ENCODE measurements around the gene GARIN5B. TPM values are rescaled to one million over a fixed set of nuclear protein-coding genes. Genes with fewer than 3 reads are reported as not detected.
"Not testable (repeated sequence)": the region's sequence is repeated elsewhere in the genome, so short reads cannot be mapped to it uniquely, and the experiment has no call there.

The GARIN5B gene
- not detected in 3 replicates for total RNA-seq
- long read RNA-seq: 0 reads

DNA sequence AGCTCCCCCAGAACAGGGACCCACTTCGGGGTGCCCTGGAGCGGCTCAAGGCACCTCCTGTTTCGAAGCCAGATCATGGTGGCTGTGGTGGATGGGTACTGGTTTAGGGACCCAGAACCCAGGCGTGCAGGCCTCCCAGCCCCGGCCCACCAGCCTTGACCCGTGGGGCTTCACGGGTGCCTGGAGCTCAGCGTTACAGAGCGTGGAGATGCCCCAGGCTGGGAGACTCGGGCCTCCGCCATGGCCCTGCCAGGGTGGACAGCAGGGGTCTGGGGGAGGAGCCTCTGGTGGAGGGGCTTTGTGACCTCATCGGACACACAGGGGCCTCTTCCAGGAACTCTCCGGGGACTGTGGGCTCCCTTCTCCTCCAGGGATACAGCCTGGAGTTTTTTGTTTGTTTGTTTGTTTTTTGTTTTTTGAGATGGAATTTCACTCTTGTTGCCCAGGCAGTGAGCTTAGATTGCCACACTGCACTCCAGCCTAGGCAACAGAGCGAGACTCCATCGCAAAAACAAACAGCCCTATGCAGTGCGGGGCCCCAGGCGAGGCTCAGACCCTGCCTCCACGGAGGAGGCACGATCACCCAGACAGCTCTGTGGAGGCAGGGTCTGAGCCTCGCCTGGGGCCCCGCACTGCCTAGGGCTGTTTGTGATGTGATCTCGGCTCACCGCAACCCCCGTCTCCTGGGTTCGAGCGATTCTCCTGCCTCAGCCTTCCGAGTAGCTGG is at the start of gene GARIN5B:
TSS of gene GARIN5B (minus strand) at position 271 of the 727 bp plus-strand sequence. CDS start at position 77, 194 bp downstream.
- no peaks in the 10 kb centered on the region for H3K9me3 Mint-ChIP-seq (ENCODE audit: low read depth)
- no peak for TF ChIP-seq CTCF (IDR thresholded peaks at IDR 0.05)
- H3K36me3 Mint-ChIP-seq (ENCODE audit: low read depth): no peaks in the 10 kb centered on the region
- no peak within 1 kb of the TSS for H3K4me3 Mint-ChIP-seq (ENCODE audit: unreplicated experiment)
- DNase-seq (ENCODE audit: low spot score): no peak
- H3K4me1 Mint-ChIP-seq (ENCODE audit: low read depth): peaks cover 12% of the 10 kb centered on the region
- no peak within 1 kb of the TSS for H3K27ac Mint-ChIP-seq (ENCODE audit: unreplicated experiment)
- H3K27me3 Mint-ChIP-seq (ENCODE audit: low read depth): no peaks in the 10 kb centered on the region

DNA sequence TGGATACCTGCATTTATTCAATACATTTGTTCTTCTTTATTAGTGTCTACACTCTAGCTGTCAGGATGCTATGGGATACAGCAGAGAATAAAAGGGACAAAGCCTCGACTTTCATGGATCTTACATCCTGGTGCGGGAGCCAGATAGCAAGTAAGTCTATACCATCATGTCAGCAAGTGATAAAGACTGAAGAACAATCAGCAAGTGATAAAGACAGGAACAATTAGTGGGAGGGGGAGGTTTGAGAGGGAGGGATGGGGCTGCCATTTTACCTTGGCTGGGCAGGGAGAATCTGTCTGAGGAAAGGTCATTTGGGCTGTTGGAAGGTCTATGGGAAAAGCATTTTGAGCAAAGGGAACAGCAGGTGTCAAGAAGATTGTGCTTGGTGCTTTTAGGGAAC is 47.1 kb upstream of the GARIN5B start:
- no peak for TF ChIP-seq CTCF (IDR thresholded peaks at IDR 0.05)
- H3K9me3 Mint-ChIP-seq (ENCODE audit: low read depth): peaks cover 9% of the 10 kb centered on the region
- peaks cover 2% of the 10 kb centered on the region for H3K27me3 Mint-ChIP-seq (ENCODE audit: low read depth)
- peaks cover 22% of the 10 kb centered on the region for H3K4me1 Mint-ChIP-seq (ENCODE audit: low read depth)
- H3K4me3 Mint-ChIP-seq (ENCODE audit: unreplicated experiment): no peak overlapping the region
- H3K27ac Mint-ChIP-seq (ENCODE audit: unreplicated experiment): no peak overlapping the region
- no peak for DNase-seq (ENCODE audit: low spot score)
- peaks cover 14% of the 10 kb centered on the region for H3K36me3 Mint-ChIP-seq (ENCODE audit: low read depth)

DNA sequence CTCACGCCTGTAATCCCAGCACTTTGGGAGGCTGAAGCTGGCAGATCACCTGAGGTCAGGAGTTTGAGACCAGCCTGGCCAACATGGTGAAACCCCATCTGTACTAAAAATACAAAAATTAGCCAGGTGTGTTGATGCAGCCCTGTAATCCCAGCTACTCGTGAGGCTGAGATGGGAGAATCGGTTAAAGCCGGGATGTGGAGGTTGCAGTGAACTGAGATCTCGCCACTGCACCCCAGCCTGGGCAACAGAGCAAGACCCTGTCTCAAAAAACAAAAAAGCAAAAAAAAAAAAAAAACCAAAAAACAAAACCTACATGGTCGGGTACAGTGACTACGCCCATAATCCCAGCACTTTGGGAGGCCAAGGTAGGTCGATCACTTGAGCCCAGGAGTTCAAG is 46.1 kb upstream of the GARIN5B start:
- not testable (repeated sequence) for H3K4me3 Mint-ChIP-seq (ENCODE audit: unreplicated experiment); DNase-seq (ENCODE audit: low spot score); H3K27me3 Mint-ChIP-seq (ENCODE audit: low read depth); H3K9me3 Mint-ChIP-seq (ENCODE audit: low read depth)
- Mint-ChIP-seq H3K4me1 (ENCODE audit: low read depth) (peaks cover 22% of the 10 kb centered on the region), H3K27ac (ENCODE audit: unreplicated experiment) (peak overlapping the region; percentile 98), H3K36me3 (ENCODE audit: low read depth) (peaks cover 14% of the 10 kb centered on the region)

DNA sequence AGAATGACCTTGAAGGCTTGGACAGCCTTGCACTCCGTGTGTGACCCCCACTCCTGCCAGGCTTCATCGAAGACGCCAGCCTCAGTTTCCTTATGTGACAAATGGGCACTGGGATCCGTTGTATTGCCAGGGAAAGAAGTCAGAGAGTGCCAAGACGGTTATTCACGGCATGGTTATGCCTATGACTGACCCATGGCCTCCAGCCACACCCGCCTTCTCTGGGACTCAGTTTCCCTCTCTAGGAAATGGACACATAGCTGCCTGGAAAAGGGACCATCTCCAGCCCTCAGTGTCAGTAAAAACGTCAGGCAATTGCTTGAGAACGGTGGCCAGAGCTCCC is 45.4 kb upstream of the GARIN5B start:
- Mint-ChIP-seq H3K27me3 (ENCODE audit: low read depth) (no peaks in the 10 kb centered on the region), H3K4me1 (ENCODE audit: low read depth) (peaks cover 26% of the 10 kb centered on the region), H3K36me3 (ENCODE audit: low read depth) (peaks cover 19% of the 10 kb centered on the region), H3K4me3 (ENCODE audit: unreplicated experiment) (peak overlapping the region; percentile 86), H3K27ac (ENCODE audit: unreplicated experiment) (peak overlapping the region; percentile 98), H3K9me3 (ENCODE audit: low read depth) (peaks cover 9% of the 10 kb centered on the region)
- no peak for TF ChIP-seq CTCF (IDR thresholded peaks at IDR 0.05)
- no peak for DNase-seq (ENCODE audit: low spot score)

- peak overlapping the region; percentile 98 for H3K27ac Mint-ChIP-seq (ENCODE audit: unreplicated experiment)
- peak overlapping the region; percentile 86 for H3K4me3 Mint-ChIP-seq (ENCODE audit: unreplicated experiment)
- H3K9me3 Mint-ChIP-seq (ENCODE audit: low read depth): peaks cover 9% of the 10 kb centered on the region
- peak; percentile 99 for DNase-seq (ENCODE audit: low spot score)
- TF ChIP-seq CTCF (IDR thresholded peaks at IDR 0.05): no peak
- H3K4me1 Mint-ChIP-seq (ENCODE audit: low read depth): peaks cover 29% of the 10 kb centered on the region
- peaks cover 23% of the 10 kb centered on the region for H3K36me3 Mint-ChIP-seq (ENCODE audit: low read depth)
- no peaks in the 10 kb centered on the region for H3K27me3 Mint-ChIP-seq (ENCODE audit: low read depth)
Observed at GRCh38 chr19:55407800-55408532, 44.9 kb upstream of the GARIN5B start.

- DNase-seq (ENCODE audit: low spot score); H3K9me3 Mint-ChIP-seq (ENCODE audit: low read depth); H3K27me3 Mint-ChIP-seq (ENCODE audit: low read depth): not testable (repeated sequence)
- peak within 1 kb of the TSS; percentile 98 for H3K27ac Mint-ChIP-seq (ENCODE audit: unreplicated experiment)
- peak within 1 kb of the TSS; percentile 86 for H3K4me3 Mint-ChIP-seq (ENCODE audit: unreplicated experiment)
- H3K36me3 Mint-ChIP-seq (ENCODE audit: low read depth): peaks cover 28% of the 10 kb centered on the region
- H3K4me1 Mint-ChIP-seq (ENCODE audit: low read depth): peaks cover 29% of the 10 kb centered on the region
Observed at GRCh38 chr19:55407550-55407799, 44.4 kb upstream of the GARIN5B start, which contains the start of gene UBE2S. Gene UBE2S (minus strand): TSS chr19:55407788. CDS start chr19:55407589, 199 bp downstream.

All from chondrocyte (in vitro differentiated cells).